ENCODE results near the gene CCDC40.

Gene CCDC40

GRCh38 chr17:80092959-80093358 lies 56.5 kb downstream of the CCDC40 start:
- TF ChIP-seq EP300 (IDR thresholded peaks at IDR 0.05; ENCODE audit: borderline replicate concordance) (no peak), TEAD4 (IDR thresholded peaks at IDR 0.05) (no peak), USF1 (IDR thresholded peaks at IDR 0.05) (no peak), CREB1 (IDR thresholded peaks at IDR 0.05; ENCODE audit: low read depth) (no peak), ZBTB7A (IDR thresholded peaks at IDR 0.05; ENCODE audit: low read depth) (no peak), TAF1 (IDR thresholded peaks at IDR 0.05; ENCODE audit: low read depth) (no peak), FOXM1 (IDR thresholded peaks at IDR 0.05; ENCODE audit: borderline replicate concordance, low read depth) (no peak), NFIC (IDR thresholded peaks at IDR 0.05) (no peak), RAD21 (IDR thresholded peaks at IDR 0.05; ENCODE audit: low read depth) (no peak), YY1 (IDR thresholded peaks at IDR 0.05; ENCODE audit: low read depth) (no peak), REST (IDR thresholded peaks at IDR 0.05; ENCODE audit: low read depth) (no peak), EGR1 (IDR thresholded peaks at IDR 0.05) (no peak), CEBPB (IDR thresholded peaks at IDR 0.05) (no peak), MAX (IDR thresholded peaks at IDR 0.05) (no peak), TCF12 (IDR thresholded peaks at IDR 0.05; ENCODE audit: low read depth) (no peak)

- TF ChIP-seq TEAD4 (IDR thresholded peaks at IDR 0.05) (no peak), RAD21 (IDR thresholded peaks at IDR 0.05; ENCODE audit: low read depth) (no peak), MAX (IDR thresholded peaks at IDR 0.05) (no peak), FOXM1 (IDR thresholded peaks at IDR 0.05; ENCODE audit: borderline replicate concordance, low read depth) (no peak), CREB1 (IDR thresholded peaks at IDR 0.05; ENCODE audit: low read depth) (no peak), ZBTB7A (IDR thresholded peaks at IDR 0.05; ENCODE audit: low read depth) (no peak), EP300 (IDR thresholded peaks at IDR 0.05; ENCODE audit: borderline replicate concordance) (no peak), REST (IDR thresholded peaks at IDR 0.05; ENCODE audit: low read depth) (no peak), EGR1 (IDR thresholded peaks at IDR 0.05) (no peak)
These were observed 58.8 kb downstream of the CCDC40 start for GRCh38 chr17:80095038-80095843.

GRCh38 chr17:80095844-80096475 lies 59.5 kb downstream of the CCDC40 start:
- TF ChIP-seq REST (IDR thresholded peaks at IDR 0.05; ENCODE audit: low read depth) (0 out of 2 replicates have a peak, but pooled peaks have one; percentile 16), USF1 (IDR thresholded peaks at IDR 0.05) (no peak)

GRCh38 chr17:80096561-80097021 lies 60.1 kb downstream of the CCDC40 start:
- TF ChIP-seq CREB1 (IDR thresholded peaks at IDR 0.05; ENCODE audit: low read depth) = no peak
- TF ChIP-seq CEBPB (IDR thresholded peaks at IDR 0.05) = no peak
- TF ChIP-seq TEAD4 (IDR thresholded peaks at IDR 0.05) = no peak
- TF ChIP-seq NFIC (IDR thresholded peaks at IDR 0.05) = no peak
- TF ChIP-seq MAX (IDR thresholded peaks at IDR 0.05) = no peak
- TF ChIP-seq ZBTB7A (IDR thresholded peaks at IDR 0.05; ENCODE audit: low read depth) = no peak
- no peak for TF ChIP-seq YY1 (IDR thresholded peaks at IDR 0.05; ENCODE audit: low read depth)
- TF ChIP-seq TAF1 (IDR thresholded peaks at IDR 0.05; ENCODE audit: low read depth) = no peak
- TF ChIP-seq USF1 (IDR thresholded peaks at IDR 0.05) = no peak
- no peak for TF ChIP-seq EGR1 (IDR thresholded peaks at IDR 0.05)
- TF ChIP-seq TCF12 (IDR thresholded peaks at IDR 0.05; ENCODE audit: low read depth) = no peak
- no peak for TF ChIP-seq EP300 (IDR thresholded peaks at IDR 0.05; ENCODE audit: borderline replicate concordance)
- no peak for TF ChIP-seq RAD21 (IDR thresholded peaks at IDR 0.05; ENCODE audit: low read depth)
- TF ChIP-seq FOXM1 (IDR thresholded peaks at IDR 0.05; ENCODE audit: borderline replicate concordance, low read depth) = no peak
- TF ChIP-seq REST (IDR thresholded peaks at IDR 0.05; ENCODE audit: low read depth) = no peak

Data from Ishikawa (cell line).